K562 (cell line): ENCODE measurements around the gene KDM4F. TPM values are rescaled to one million over a fixed set of nuclear protein-coding genes. Genes with fewer than 3 reads are reported as not detected.
A peak's percentile ranks its signal among the peaks of the same experiment; 100 is the strongest.

Source experiments
- BHLHE40 ChIP-seq: IDR thresholded peaks from 2 replicates; pipeline ENCODE4 v1.6.1; 2011; ENCODE audit warnings: low read length, improper control_type of control experiment
- CBFA2T3 ChIP-seq: fragments of 450-650 bp; IDR thresholded peaks from 2 replicates; pipeline ENCODE4 v1.6.1; 2017
- ESRRA ChIP-seq: fragments of 450-650 bp; IDR thresholded peaks from 2 replicates; pipeline ENCODE4 v1.6.1; 2014; ENCODE audit warnings: low read depth, mild to moderate bottlenecking, moderate library complexity, borderline replicate concordance
- HMG20B ChIP-seq: fragments of 250-450 bp; sonication (Bioruptor Pico); IDR thresholded peaks from 2 replicates; pipeline ENCODE4 v1.5.0; 2021; ENCODE audit warnings: mild to moderate bottlenecking
- HMGXB4 ChIP-seq: sonication (generic); formaldehyde crosslinking; IDR thresholded peaks from 2 replicates; pipeline ENCODE4 v1.8.1; 2023; ENCODE audit warnings: mild to moderate bottlenecking, missing genetic modification reagents
- HNRNPLL ChIP-seq: fragments of 200-400 bp; formaldehyde crosslinking; IDR thresholded peaks from 2 replicates; pipeline ENCODE4 v1.6.1; 2017; ENCODE audit warnings: low read length, low read depth, mild to moderate bottlenecking; ENCODE audit not compliant: poor library complexity, severe bottlenecking
- KDM2B ChIP-seq: fragments of 250-450 bp; sonication (Bioruptor Pico); IDR thresholded peaks from 2 replicates; pipeline ENCODE4 v1.8.0; 2021; ENCODE audit warnings: mild to moderate bottlenecking, moderate library complexity
- LEF1 ChIP-seq: fragments of 450-650 bp; IDR thresholded peaks from 2 replicates; pipeline ENCODE4 v1.6.1; 2016; ENCODE audit warnings: mild to moderate bottlenecking
- MIER1 ChIP-seq: fragments of 450-650 bp; IDR thresholded peaks from 2 replicates; pipeline ENCODE4 v1.6.1; 2016; ENCODE audit warnings: antibody characterized with exemption, mild to moderate bottlenecking, low read depth
- MNT ChIP-seq, 2 experiments: fragments of 450-650 bp; conservative IDR thresholded peaks; 2 replicates each; pipeline ENCODE4 v1.6.1; 2017; ENCODE audit warnings: mild to moderate bottlenecking in 2 of 2, moderate library complexity in 2 of 2
- NCOR1 ChIP-seq: fragments of 450-650 bp; IDR thresholded peaks from 2 replicates; pipeline ENCODE4 v1.6.1; 2016; ENCODE audit warnings: mild to moderate bottlenecking, moderate library complexity
- NFE2 ChIP-seq: IDR thresholded peaks from 2 replicates; pipeline ENCODE4 v1.6.1; 2014; ENCODE audit warnings: antibody characterized with exemption, low read depth
- PHF8 ChIP-seq: fragments of 200-600 bp; sonication (generic); IDR thresholded peaks from 2 replicates; pipeline ENCODE4 v1.6.1; 2012; ENCODE audit warnings: mixed run types, mild to moderate bottlenecking, inconsistent platforms, low read length, moderate library complexity, borderline replicate concordance
- POLR2G ChIP-seq: fragments of 200-400 bp; formaldehyde crosslinking; IDR thresholded peaks from 2 replicates; pipeline ENCODE4 v1.6.1; 2017; ENCODE audit warnings: low read depth, mild to moderate bottlenecking, antibody characterized with exemption, low read length, moderate library complexity
- SMC3 ChIP-seq: conservative IDR thresholded peaks from 2 replicates; pipeline ENCODE4 v1.6.1; 2011; ENCODE audit warnings: low read depth, low read length, improper control_type of control experiment; ENCODE audit not compliant: insufficient read depth
- SOX6 ChIP-seq: fragments of 450-650 bp; IDR thresholded peaks from 2 replicates; pipeline ENCODE4 v1.6.1; 2014; ENCODE audit warnings: mild to moderate bottlenecking
- ZBED1 ChIP-seq: IDR thresholded peaks from 2 replicates; pipeline ENCODE4 v1.6.1; 2014
- ZNF174 ChIP-seq: fragments of 250-450 bp; sonication (Bioruptor Pico); IDR thresholded peaks from 2 replicates; pipeline ENCODE4 v1.4.0; 2020; ENCODE audit warnings: mild to moderate bottlenecking
- ZNF263 ChIP-seq: sonication (generic); formaldehyde crosslinking; IDR thresholded peaks from 2 replicates; pipeline ENCODE4 v1.8.0; 2022; ENCODE audit warnings: mild to moderate bottlenecking, missing genetic modification reagents, borderline replicate concordance
- ZNF384 ChIP-seq: IDR thresholded peaks from 2 replicates; pipeline ENCODE4 v1.6.1; 2012; ENCODE audit warnings: low read depth, low read length, improper control_type of control experiment
- ZNF79 ChIP-seq: fragments of 250-450 bp; sonication (Bioruptor Pico); IDR thresholded peaks from 2 replicates; pipeline ENCODE4 v1.4.0; 2020; ENCODE audit warnings: low read depth, mild to moderate bottlenecking, moderate library complexity
- polyA plus RNA-seq, 8 experiments: library from polyadenylated mRNA; depleted of rRNA in 4 of 8; stranded (reverse) in 5 of 8; unstranded in 3 of 8; fragments of >200 nt; fragmentation: Nextera tagmentation in 2 of 8; fragmentation: Illumina TruSeq in 1 of 8; extraction: Ambion mirVana in 2 of 8; extraction: Trizol in 1 of 8; gene quantifications; 2 replicates each; pipeline versions ENCODE4 v1.2.1 to v1.2.3, GENCODE V29; 2011 to 2014; ENCODE audit warnings: inconsistent platforms in 1 of 8, missing spikeins in 1 of 8
- total RNA-seq, 7 experiments: library from RNA; depleted of rRNA in 6 of 7; stranded (reverse); fragments of >200 nt in 6 of 7; fragmentation: Illumina TruSeq in 2 of 7; extraction: Trizol in 2 of 7; gene quantifications; 2 replicates each; pipeline versions ENCODE4 v1.2.1 to v1.2.3, GENCODE V29; 2011 to 2021; ENCODE audit warnings: low replicate concordance in 1 of 7
- TF ChIP-seq, protein P1 (sequence below): fragments of 250-450 bp; sonication (Bioruptor Pico); IDR thresholded peaks from 2 replicates; pipeline ENCODE4 v1.4.0; 2020

Gene KDM4F
- total and polyA plus RNA-seq, 9 of the 15 experiments (the other 6 are each of a cell fraction or from before 2014, with no cell fraction given) = not detected

DNA sequence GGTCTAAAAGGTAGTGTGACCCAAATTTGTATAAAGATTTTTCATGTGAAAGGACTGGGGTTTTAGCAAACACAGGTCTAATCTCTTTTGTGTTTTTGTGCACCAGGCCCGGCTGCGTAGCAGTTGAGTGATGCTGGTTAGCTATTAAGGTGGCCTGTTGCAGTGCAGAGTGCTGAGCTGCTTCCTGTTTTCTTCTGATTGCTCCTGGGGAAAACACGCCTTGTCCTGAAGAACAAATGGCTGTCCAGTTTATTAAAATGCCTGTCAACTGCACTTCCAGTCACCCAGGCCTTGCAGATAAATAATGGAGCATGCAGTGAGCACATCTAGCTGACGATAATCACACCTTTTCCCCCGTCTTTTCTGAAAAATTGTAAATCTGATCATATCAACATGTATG is 19.3 kb downstream of the KDM4F start (continued):
- TF ChIP-seq, protein P1, sequence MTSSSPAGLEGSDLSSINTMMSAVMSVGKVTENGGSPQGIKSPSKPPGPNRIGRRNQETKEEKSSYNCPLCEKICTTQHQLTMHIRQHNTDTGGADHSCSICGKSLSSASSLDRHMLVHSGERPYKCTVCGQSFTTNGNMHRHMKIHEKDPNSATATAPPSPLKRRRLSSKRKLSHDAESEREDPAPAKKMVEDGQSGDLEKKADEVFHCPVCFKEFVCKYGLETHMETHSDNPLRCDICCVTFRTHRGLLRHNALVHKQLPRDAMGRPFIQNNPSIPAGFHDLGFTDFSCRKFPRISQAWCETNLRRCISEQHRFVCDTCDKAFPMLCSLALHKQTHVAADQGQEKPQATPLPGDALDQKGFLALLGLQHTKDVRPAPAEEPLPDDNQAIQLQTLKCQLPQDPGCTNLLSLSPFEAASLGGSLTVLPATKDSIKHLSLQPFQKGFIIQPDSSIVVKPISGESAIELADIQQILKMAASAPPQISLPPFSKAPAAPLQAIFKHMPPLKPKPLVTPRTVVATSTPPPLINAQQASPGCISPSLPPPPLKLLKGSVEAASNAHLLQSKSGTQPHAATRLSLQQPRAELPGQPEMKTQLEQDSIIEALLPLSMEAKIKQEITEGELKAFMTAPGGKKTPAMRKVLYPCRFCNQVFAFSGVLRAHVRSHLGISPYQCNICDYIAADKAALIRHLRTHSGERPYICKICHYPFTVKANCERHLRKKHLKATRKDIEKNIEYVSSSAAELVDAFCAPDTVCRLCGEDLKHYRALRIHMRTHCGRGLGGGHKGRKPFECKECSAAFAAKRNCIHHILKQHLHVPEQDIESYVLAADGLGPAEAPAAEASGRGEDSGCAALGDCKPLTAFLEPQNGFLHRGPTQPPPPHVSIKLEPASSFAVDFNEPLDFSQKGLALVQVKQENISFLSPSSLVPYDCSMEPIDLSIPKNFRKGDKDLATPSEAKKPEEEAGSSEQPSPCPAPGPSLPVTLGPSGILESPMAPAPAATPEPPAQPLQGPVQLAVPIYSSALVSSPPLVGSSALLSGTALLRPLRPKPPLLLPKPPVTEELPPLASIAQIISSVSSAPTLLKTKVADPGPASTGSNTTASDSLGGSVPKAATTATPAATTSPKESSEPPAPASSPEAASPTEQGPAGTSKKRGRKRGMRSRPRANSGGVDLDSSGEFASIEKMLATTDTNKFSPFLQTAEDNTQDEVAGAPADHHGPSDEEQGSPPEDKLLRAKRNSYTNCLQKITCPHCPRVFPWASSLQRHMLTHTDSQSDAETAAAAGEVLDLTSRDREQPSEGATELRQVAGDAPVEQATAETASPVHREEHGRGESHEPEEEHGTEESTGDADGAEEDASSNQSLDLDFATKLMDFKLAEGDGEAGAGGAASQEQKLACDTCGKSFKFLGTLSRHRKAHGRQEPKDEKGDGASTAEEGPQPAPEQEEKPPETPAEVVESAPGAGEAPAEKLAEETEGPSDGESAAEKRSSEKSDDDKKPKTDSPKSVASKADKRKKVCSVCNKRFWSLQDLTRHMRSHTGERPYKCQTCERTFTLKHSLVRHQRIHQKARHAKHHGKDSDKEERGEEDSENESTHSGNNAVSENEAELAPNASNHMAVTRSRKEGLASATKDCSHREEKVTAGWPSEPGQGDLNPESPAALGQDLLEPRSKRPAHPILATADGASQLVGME = no peak
- TF ChIP-seq NCOR1 = 0 out of 2 replicates have a peak, but pooled peaks have one; percentile 28
- no peak; the same call in 1 of the 2 replicates for TF ChIP-seq HMGXB4 (CRISPR knock-in tag)
- peak; percentile 40 for TF ChIP-seq HNRNPLL
- no peak for TF ChIP-seq ZBED1
- no peak for TF ChIP-seq ZNF384
- TF ChIP-seq ESRRA = no peak
- no peak for TF ChIP-seq PHF8
- TF ChIP-seq MIER1 = no peak
- TF ChIP-seq ZNF174 (CRISPR knock-in tag) = no peak
- no peak for TF ChIP-seq KDM2B (CRISPR knock-in tag)
- no peak for TF ChIP-seq CBFA2T3
- no peak for TF ChIP-seq HMG20B (CRISPR knock-in tag)
- TF ChIP-seq MNT (conservative IDR thresholded peaks at IDR 0.05) = peak; percentile 92 to 94
- TF ChIP-seq BHLHE40 = peak; percentile 43; the same call in 1 of the 2 replicates
- TF ChIP-seq ZNF79 = no peak
- 0 out of 2 replicates have a peak, but pooled peaks have one; percentile 46 for TF ChIP-seq POLR2G
- no peak for TF ChIP-seq LEF1
- no peak for TF ChIP-seq NFE2
- TF ChIP-seq ZNF263 = no peak
- TF ChIP-seq SOX6 = peak; percentile 43
- TF ChIP-seq SMC3 = no peak
